Smooth muscle cell (in vitro differentiated cells): Measurements from ENCODE around the gene APOL6. TPM values are rescaled to one million over a fixed set of nuclear protein-coding genes. Genes with fewer than 3 reads are reported as not detected.

ENCODE experiments used
- DNase-seq: peaks from one replicate; lab custom pipeline; 2025; ENCODE audit not compliant: unreplicated experiment; lab: John Stamatoyannopoulos, UW
- H2AFZ ChIP-seq: fragments of 200-600 bp; sonication (generic); 2 replicates; pipeline ENCODE4 v1.6.0; 2016; ENCODE audit warnings: antibody characterized with exemption, low read depth, mild to moderate bottlenecking
- H3F3A ChIP-seq: fragments of 200-600 bp; sonication (generic); 2 replicates; pipeline ENCODE4 v1.6.0; 2017; ENCODE audit warnings: antibody characterized with exemption, low read depth
- H3K27ac ChIP-seq: fragments of 200-600 bp; sonication (generic); 2 replicates; pipeline ENCODE4 v1.5.1; 2016; ENCODE audit warnings: low read depth, mild to moderate bottlenecking
- H3K27me3 ChIP-seq: fragments of 200-600 bp; sonication (generic); 2 replicates; pipeline ENCODE4 v1.6.1; 2016; ENCODE audit warnings: low read depth, mild to moderate bottlenecking
- H3K36me3 ChIP-seq: fragments of 200-600 bp; sonication (generic); 2 replicates; pipeline ENCODE4 v1.5.1; 2016; ENCODE audit warnings: low read depth
- H3K4me1 ChIP-seq: fragments of 200-600 bp; sonication (generic); 2 replicates; pipeline ENCODE4 v1.5.1; 2016; ENCODE audit warnings: low read depth
- H3K4me2 ChIP-seq: fragments of 200-600 bp; sonication (generic); 2 replicates; pipeline ENCODE4 v1.6.0; 2016; ENCODE audit warnings: mild to moderate bottlenecking
- H3K4me3 ChIP-seq: fragments of 200-600 bp; sonication (generic); 2 replicates; pipeline ENCODE4 v1.5.1; 2016; ENCODE audit warnings: mild to moderate bottlenecking
- H3K79me2 ChIP-seq: fragments of 200-600 bp; sonication (generic); 2 replicates; pipeline ENCODE4 v1.6.0; 2016; ENCODE audit warnings: low read depth, mild to moderate bottlenecking
- H3K9ac ChIP-seq: fragments of 200-600 bp; sonication (generic); 2 replicates; pipeline ENCODE4 v1.6.0; 2016; ENCODE audit warnings: low read depth
- H3K9me3 ChIP-seq: fragments of 200-600 bp; sonication (generic); replicated peaks from 2 replicates; pipeline ENCODE4 v1.5.1; 2016; ENCODE audit warnings: low read depth
- H4K20me1 ChIP-seq: fragments of 200-600 bp; sonication (generic); 2 replicates; pipeline ENCODE4 v1.6.0; 2016; ENCODE audit warnings: low read depth
- WGBS: methylation state at CpG from one replicate; pipeline ENCODE4 v1.1.7; 2016; ENCODE audit warnings: low lambda C conversion rate; 5-methylcytosine and 5-hydroxymethylcytosine counted together
- polyA plus RNA-seq: library from polyadenylated mRNA; unstranded; fragments of >200 nt; fragmentation: Nextera tagmentation; extraction: Ambion mirVana; gene quantifications from 2 replicates; pipeline ENCODE4 v1.2.1, GENCODE V29; 2016
- total RNA-seq: library from RNA; depleted of rRNA; stranded (reverse); fragments of >200 nt; gene quantifications from 2 replicates; pipeline ENCODE4 v1.2.3, GENCODE V29; 2014
- TF ChIP-seq, protein P1 (sequence below): fragments of 200-600 bp; sonication (generic); IDR thresholded peaks from 2 replicates; pipeline ENCODE4 v1.5.1; 2017; ENCODE audit warnings: borderline replicate concordance, mild to moderate bottlenecking, antibody characterized with exemption; ENCODE audit not compliant: insufficient read depth, poor library complexity, severe bottlenecking

APOL6 gene
- total and polyA plus RNA-seq, 2 experiments from 2014 or later = 0.23 to 0.76 TPM

DNA sequence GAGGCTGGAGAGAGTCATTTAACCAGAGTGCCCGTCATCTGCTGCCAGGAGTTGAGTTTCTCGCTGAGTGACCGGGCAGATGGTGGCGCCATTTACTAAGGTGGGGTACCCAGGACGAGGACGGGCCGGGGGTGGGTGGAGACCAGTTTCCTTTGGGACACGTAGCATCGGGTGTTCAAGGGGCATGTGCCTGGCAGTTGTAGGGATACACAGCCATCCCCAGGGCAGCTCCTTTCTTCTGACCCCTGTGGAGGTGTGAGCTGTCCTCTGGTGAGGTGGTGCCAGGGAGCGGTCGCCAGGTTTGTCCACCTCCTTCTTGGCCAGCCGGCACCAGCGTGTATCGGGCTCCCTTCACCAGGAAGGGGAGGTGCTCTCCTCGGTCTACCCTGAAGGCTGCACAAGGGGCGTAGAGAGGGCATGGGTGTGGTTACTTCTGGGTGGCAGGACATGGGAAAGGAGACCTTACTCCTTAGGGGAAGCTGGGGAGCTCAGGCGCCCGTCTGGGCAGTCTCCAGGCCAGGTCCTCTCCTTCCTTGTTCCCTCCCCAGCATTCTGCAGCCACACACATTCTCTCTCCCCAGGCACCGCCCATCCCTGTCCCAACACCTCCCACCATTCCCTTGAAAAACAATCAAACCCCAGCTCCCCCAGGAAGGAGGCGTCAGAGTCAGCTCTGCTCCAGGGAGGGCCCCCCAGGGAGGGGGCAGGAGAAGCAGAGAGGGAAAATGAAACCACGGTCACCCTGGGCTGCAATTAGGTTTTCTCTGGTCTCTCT is 20.8 kb upstream of the APOL6 start:
- TF ChIP-seq, protein P1, sequence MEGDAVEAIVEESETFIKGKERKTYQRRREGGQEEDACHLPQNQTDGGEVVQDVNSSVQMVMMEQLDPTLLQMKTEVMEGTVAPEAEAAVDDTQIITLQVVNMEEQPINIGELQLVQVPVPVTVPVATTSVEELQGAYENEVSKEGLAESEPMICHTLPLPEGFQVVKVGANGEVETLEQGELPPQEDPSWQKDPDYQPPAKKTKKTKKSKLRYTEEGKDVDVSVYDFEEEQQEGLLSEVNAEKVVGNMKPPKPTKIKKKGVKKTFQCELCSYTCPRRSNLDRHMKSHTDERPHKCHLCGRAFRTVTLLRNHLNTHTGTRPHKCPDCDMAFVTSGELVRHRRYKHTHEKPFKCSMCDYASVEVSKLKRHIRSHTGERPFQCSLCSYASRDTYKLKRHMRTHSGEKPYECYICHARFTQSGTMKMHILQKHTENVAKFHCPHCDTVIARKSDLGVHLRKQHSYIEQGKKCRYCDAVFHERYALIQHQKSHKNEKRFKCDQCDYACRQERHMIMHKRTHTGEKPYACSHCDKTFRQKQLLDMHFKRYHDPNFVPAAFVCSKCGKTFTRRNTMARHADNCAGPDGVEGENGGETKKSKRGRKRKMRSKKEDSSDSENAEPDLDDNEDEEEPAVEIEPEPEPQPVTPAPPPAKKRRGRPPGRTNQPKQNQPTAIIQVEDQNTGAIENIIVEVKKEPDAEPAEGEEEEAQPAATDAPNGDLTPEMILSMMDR = peak; percentile 38
- Histone ChIP-seq H3K9ac (peak overlapping the region; percentile 41), H3K4me2 (peak overlapping the region; percentile 87), H3K36me3 (no peaks in the 10 kb centered on the region), H4K20me1 (no peaks in the 10 kb centered on the region), H2AFZ (peak overlapping the region; percentile 70), H3K9me3 (no peaks in the 10 kb centered on the region), H3K79me2 (no peaks in the 10 kb centered on the region), H3K4me3 (peak overlapping the region; percentile 56), H3F3A (peaks cover 22% of the 10 kb centered on the region), H3K4me1 (peaks cover under 1% of the 10 kb centered on the region), H3K27me3 (no peaks in the 10 kb centered on the region), H3K27ac (peak overlapping the region; percentile 81)
- 5% methylated on average over 17 of the region's 21 CpGs for WGBS
- DNase-seq = peak; percentile 81

GRCh38 chr22:35628732-35629131 is 19.5 kb upstream of the APOL6 start:
- Histone ChIP-seq H3K9ac (no peak overlapping the region), H4K20me1 (no peaks in the 10 kb centered on the region), H3K9me3 (no peaks in the 10 kb centered on the region), H3K36me3 (no peaks in the 10 kb centered on the region), H2AFZ (no peak overlapping the region), H3K4me3 (no peak overlapping the region), H3K4me2 (no peak overlapping the region), H3K4me1 (no peaks in the 10 kb centered on the region), H3F3A (peaks cover 22% of the 10 kb centered on the region), H3K27ac (peak overlapping the region; percentile 84), H3K27me3 (no peaks in the 10 kb centered on the region), H3K79me2 (no peaks in the 10 kb centered on the region)
- DNase-seq = no peak
- TF ChIP-seq, protein P1 = no peak
- WGBS = 97% methylated on average over 3 of the region's 3 CpGs

GRCh38 chr22:35629406-35630216 is 18.6 kb upstream of the APOL6 start:
- H3K4me1 ChIP-seq = no peaks in the 10 kb centered on the region
- WGBS = 19% methylated on average over 9 of the region's 9 CpGs
- H3K4me3 ChIP-seq = no peak overlapping the region
- H3K9me3 ChIP-seq = no peaks in the 10 kb centered on the region
- DNase-seq = peak; percentile 25
- TF ChIP-seq, protein P1 = no peak
- no peak overlapping the region for H2AFZ ChIP-seq
- peaks cover 22% of the 10 kb centered on the region for H3F3A ChIP-seq
- no peaks in the 10 kb centered on the region for H3K36me3 ChIP-seq
- H3K4me2 ChIP-seq = peak overlapping the region; percentile 65
- H3K79me2 ChIP-seq = no peaks in the 10 kb centered on the region
- H3K9ac ChIP-seq = peak overlapping the region; percentile 61
- no peaks in the 10 kb centered on the region for H3K27me3 ChIP-seq
- no peaks in the 10 kb centered on the region for H4K20me1 ChIP-seq
- peak overlapping the region; percentile 84 for H3K27ac ChIP-seq
